H4 (cell line): ENCODE measurements around the gene CDH11. TPM values are rescaled to one million over a fixed set of nuclear protein-coding genes. Genes with fewer than 3 reads are reported as not detected.
A peak's percentile ranks its signal among the peaks of the same experiment; 100 is the strongest.

ENCODE experiments used
- DNase-seq: peaks from one replicate; pipeline ENCODE4 v3.0.0-alpha.2; 2015; ENCODE audit warnings: low spot score
- total RNA-seq: library from RNA; depleted of rRNA; stranded (reverse); fragments of >200 nt; shearing (Covaris generic); gene quantifications from 2 replicates; pipeline ENCODE4 v1.2.3, GENCODE V29; 2014

CDH11 gene
- total RNA-seq, 1 experiment from 2014 or later: 56.6 TPM

DNA sequence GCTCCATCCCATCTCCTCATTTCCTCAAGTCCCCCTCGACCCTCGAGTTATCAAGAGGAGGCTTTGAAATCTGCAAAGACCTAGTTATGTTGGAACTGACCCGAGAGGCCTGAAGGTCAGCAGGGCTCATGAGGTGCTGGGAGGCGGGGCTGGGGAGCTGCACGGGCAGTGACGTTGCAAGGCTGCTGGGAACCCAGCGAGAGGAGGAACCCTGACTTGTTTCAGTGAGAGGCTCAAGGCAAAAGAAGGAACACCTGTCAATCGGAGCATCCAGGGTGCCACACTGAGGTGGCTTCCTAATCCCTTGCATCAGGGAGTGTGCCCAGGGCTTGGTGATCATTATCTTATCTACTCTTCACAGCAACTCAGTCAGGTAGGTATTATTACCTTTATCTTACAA, 86.9 kb downstream of the CDH11 start:
- no peak for DNase-seq

DNA sequence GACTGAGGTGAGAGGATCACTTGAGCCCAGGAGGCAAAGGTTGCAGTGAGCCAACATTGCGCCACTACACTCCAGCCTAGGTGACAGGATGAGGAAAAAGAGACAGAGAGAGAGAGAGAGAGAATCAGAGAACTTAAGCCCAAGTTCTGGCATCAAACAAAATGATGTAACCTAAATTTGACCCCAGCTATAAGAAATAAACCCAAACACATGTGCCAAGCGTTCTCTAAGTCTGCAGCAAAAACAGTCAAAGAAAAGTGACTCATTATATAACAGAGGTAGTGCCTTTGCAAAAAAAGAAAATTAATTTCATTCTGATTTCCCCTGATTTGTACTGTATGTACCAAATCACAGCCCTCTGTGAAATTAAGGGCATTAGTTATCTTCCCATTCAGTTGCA, 89.5 kb downstream of the CDH11 start:
- no peak for DNase-seq

DNA sequence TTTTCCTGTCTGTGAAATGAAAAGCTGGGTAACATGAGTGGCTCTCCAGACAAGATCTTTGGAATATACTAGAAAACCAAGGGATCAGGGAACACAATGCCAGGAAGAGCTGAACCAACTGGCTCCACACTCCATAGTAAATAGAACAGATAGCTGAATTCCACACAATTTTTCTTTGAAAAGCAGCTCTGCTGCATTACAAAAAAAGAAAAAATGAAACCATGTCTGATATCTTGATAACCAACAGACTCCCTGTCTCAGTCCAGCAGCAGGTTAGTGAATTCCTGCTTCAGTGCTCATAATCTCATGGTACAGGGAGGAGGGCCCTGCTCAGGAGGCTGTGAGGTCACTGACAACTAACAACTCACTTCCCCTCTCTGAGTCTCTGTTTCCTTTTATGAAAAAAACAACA, 97.1 kb downstream of the CDH11 start:
- DNase-seq: no peak

DNA sequence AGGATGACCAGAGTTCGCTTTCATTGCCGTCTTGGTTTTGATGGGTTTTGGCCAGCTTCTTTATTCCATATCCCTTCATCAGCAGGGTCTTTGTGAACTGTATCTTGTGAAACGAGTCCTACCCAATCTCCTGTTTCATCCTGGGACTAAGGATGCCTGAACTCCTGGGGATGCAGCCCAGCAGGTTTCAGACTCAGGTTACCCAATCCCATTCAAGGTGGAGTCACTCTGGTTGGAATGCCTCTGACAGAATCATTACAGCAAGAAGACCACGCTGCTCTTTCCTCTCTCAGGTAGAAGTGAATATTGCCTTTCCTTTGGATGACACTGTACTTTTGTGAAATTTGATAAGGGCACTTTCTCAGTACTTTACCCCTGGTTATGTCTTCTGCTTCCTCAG, 98.1 kb downstream of the CDH11 start:
- DNase-seq: no peak

DNA sequence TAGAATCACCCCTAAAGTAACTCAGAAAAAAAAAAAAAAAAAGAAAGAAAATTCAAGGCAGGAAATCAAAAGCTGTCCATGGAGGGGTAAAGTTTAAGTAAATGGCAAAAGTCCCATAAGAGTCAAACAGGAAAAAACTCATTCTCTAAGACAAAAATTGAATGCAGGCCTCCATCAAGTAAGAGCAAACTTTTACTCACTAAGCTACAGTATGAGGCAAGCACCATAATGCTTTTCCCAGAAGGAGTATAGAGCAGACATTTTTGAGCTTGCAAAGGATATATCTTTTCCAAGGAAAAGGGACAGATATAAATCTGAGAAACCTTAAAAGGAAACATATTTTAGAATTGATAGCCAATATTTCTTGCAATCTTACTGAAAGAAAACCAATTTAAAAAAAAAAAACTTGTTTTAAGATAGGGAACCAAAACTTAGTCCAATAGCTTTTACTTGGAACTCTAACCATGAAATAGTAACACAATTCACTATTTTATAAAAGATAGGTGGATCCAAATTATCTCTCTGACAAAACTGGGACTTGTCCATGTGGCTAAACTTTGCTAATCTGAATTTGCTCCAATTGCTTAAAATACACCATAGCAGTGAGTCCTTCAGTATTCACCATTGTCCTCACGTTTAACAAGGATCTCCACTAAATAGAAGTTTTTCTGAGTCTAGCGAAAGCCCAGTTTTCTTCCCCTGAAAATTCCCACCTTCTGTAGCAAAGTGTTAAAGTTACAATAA, 99.8 kb downstream of the CDH11 start:
- no peak for DNase-seq

DNA sequence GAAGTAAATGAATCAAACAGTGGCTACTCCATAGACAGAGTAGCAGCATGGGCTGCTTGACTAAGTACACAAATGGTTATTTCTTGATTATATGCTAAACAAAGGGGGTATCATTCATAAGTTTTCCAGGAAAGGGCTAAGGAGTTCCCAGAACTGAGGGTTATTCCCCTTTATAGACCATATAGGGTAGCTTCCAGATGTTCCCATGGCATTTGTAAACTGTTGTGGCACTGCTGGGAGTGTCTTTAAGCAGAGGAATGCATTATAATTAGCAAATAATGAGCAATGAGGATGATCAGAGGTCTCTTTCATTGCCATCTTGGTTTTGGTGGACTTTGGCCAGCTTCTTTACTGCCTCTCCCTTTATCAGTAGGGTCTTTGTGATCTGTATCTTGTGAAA, 105.1 kb downstream of the CDH11 start:
- no peak for DNase-seq

DNA sequence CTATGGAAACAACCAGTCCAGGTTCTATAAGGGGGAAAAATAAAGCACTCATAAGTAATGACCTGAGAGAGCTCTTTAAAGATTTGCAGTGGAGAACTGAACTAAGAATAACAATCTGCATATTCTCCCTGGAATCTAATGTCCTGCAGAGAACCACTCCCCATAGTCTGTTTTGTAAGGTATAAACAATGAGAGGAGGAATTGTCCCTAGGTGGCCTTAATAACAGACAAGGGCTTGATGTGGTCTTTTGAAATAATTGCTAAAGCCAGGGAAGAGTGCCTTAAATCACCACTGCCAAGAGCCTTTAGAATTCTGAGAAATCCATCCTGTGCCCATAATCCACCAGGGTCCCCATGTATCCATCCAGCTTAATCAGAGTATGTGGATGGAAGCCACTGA, 106.3 kb downstream of the CDH11 start:
- DNase-seq: no peak

DNA sequence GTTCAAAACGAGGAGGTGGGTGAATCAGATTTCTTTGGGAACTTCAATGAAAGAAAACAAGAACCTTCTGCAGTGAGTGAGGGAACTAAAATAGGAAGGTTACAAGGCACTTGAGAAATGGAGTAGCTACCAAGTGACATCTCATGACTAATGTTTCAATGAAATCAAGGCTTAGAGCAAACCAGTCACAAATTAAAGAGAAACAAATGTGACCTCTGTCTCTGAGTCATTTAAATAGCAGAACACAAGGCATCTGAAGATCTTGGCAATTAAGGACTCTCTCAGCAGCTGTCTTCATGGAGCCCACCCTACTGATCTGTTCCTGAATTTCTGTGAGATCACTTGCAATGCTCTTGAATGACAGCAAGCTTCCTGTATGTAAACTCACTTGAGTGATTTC, 109.5 kb downstream of the CDH11 start:
- no peak for DNase-seq

DNA sequence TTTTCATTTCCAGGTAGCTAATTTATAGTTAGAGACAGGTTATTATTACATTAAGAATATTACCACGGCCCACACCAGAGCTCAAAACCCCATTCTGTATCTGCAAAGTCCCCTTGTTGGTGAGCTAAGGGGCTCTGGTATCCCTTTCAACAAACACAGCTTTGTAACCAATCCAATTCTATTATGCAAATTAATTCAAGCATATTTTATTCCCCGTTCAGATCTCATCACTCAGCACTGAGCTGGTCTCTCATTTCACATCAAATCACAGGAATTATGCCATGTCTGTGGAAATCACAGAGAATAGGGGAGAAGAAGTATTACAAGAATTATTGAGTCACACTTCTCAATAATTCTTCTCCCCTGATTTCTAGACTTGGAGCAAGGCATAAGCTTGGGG, 111.7 kb downstream of the CDH11 start:
- DNase-seq: no peak

DNA sequence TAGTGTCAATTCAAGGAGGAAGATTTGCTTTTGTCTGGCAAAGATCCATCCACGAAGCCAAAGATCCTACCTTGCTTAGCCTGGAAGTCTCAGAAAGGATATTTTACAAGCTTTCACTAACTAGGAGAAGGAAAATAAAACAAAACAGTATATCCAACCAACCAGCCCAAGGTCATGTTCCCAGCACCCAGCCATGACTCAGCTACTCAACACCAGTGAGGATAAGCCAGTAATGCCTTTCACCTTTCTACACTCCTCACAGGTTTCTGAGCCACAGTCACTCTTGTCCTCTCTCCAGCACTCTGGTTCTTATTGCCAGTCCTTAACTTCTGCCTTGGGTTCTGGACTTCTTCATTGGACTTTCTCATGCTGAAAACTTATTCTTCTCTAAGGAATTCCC, 116.2 kb downstream of the CDH11 start:
- no peak for DNase-seq

DNA sequence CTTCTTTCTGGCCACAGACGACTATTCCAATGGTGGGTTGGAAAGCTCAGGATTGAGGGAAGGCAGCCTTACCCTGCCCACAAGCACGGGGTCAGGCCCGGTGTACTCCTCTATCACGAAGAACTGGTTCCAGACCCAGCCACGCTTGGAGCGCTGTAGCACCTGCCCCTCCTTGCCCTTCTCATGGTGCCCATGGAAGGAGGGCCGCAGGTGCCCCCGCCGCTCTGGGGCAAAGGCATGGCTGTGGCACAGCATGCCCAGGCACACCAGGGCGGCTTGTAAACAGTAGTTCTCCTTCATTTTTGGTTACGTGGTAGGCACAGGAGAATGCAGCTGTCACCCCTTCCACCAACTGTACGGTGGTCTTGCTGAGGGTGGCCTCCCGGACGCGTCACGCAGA, 117.3 kb downstream of the CDH11 start:
- DNase-seq: no peak

DNA sequence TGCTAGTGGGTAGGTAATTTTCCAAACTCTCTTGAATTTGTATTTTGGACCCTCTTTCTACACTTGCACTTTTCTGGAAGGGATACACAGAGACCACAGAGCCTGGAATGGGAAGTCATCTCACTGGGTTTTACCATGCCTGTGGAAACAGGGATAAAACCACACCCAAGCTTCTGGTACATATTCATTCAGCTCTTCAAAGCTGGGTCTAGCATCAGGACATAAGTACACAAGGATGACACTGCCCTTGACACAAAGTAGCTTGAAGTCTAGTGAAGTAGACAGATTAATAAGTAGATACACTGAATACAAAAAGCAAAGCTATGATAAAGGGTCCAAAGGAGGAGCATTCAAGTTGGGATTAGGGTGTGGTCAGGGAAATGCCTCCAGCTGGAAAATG, 118.2 kb downstream of the CDH11 start:
- DNase-seq: no peak

DNA sequence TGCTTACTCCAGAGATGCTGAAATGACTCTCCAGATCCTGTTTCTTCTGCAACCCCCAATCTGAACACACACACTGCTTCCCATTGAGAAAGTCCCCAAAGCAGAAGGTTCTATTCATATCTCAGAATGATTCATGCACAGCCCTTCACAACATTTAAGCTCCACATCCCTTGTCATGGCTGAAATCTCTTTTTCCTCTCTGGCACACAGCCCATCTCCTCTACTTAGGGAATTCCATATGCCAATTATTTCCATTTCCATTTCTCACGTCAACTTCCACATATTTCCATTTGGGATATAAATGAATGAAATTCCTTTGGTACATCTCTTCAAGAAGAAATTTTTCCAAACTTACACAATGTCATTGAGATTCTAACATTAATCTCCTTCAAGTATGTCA, 119.6 kb downstream of the CDH11 start:
- no peak for DNase-seq

DNA sequence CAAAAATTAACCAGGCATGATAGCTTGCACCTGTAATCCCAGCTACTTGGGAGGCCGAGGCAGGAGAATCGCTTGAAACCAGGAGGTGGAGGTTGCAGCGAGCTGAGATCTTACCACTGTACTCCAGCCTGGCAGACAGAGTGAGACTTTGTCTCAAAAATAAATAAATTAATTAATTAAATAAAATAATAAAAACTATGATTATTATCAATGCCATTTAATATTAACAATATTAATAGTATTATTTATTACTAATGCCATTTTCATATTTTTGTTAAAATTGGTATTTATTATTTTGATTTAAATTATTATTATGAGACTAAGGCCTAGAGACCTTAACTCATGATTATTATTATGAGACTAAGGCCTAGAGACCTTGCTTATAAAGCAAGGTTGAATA, 121.2 kb downstream of the CDH11 start:
- no peak for DNase-seq

DNA sequence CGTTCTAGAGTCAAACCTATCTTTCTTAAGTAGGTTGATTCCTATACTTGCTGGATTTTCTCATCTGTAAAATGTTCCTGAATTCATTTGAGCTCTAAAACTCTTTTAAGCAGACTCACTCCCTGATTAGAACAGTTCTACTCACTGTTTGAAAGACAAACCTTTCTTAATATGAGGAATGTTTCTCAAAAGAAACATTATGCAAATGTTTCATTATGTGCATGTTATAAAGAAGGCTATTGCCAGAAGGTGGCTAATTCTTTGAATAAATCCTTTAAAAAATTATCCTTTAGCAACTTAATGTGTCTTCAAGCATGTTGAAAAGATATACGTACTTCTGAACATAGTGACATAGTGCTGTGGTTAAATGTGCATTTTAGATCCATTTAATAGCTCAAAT, 124.1 kb downstream of the CDH11 start:
- no peak for DNase-seq

DNA sequence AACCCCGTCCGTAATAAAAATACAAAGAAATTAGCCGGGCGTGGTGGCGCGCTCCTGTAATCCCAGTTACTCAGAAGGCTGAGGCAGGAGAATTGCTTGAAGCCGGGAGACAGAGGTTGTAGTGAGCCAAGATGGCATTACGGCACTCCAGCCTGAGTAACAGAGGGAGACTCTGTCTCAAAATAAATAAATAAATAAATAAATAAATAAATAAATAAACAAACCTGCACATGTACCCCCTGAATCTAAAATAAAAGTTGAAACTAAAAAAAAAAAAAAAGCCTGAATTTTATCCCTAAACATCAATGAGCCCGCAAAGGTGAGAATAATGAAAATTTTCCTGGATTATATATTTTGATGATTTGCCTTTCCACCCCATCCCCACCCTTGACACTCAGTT, 124.7 kb downstream of the CDH11 start:
- DNase-seq: no peak

DNA sequence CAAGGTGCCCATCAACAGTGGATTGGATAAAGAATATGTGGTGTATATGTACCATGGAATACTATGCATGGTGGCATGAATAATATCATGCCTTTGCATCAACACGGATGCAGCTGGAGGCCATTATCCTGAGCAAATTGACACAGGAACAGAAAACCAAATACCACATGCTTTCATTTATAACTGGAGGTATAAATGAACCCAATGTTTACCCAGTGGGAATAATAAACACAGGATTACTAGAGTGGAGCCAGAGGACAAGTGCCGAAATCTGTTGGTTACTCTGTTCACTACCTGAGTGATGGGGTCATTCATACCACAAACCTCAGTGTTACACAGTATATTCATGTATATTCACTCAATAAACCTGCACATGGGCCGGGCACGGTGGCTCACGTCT, 125.2 kb downstream of the CDH11 start:
- DNase-seq: no peak

DNA sequence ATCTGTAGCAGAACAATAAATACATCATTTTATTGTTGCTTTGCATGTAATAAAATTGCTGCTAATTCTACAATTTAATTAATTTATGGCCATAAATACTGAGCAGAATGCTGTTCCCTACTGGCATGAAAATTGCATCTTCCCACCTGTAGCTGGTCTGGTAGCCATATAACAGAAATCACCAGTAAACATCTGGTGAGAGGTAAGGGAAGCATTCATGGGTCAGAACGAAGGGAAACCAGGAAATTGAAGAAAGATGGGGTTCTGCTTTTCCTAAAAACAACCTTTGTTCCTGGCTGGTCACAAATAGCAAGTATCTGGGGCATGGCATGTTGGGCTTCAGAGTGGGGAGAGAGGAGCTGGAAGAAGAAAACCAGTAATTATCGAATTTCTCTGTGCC, 128.4 kb downstream of the CDH11 start:
- no peak for DNase-seq

DNA sequence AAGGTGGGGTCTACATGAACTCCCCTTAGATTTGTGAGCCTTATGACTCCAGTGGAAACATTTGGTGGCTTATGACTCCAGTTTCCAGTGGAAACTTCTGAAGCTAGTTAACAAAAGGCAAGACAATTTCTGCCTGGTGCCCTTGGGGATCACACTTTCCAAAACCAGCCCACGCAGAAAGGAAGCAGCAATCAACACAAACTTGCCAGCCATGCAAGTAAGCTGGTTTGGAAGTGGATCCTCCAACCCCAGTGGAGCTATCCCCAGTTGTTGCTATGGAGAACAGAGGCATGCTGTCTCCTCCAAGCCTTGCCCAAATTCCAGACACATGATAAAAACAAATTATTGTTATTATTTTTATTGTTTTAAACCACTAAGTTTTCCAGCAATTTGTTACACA, 130.9 kb downstream of the CDH11 start:
- DNase-seq: no peak

DNA sequence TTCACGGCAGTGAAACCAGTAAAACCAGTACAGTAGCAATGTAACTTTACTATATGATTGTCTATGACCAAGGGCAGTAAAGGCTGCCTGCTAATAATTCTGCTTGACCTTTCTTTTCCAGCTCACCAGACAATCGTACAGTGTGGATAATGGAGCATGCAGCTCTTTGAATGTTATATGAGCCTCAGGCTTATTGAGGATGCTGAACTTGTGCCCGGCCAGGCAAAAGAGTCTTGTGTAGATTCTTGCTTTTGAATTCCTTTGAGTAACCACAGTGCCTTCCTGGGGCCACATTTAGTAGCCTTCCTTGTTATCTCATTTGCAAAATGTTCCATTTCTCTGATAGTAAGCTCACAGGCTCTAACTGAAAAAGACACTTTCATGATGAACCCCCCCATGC, 131.8 kb downstream of the CDH11 start:
- no peak for DNase-seq

DNA sequence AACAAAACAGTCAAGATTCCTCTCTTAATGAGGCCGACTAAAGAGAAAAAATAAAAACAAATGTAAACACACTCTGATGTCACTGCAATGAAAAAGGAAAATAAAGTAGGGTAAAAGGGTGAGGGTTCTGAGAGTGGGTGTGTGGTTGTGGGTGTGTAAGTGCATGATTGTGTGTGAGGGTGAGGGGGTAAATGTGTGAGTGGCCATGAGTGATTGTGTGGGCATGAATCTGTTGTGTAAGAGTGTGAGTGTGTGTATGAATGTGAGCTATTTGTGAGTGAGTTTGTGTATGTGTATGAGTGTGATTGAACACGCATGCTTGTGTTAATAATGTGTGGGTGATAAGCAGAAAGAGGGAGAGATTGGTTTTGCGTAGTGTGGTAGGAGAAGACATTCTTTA, 132.8 kb downstream of the CDH11 start:
- DNase-seq: no peak

DNA sequence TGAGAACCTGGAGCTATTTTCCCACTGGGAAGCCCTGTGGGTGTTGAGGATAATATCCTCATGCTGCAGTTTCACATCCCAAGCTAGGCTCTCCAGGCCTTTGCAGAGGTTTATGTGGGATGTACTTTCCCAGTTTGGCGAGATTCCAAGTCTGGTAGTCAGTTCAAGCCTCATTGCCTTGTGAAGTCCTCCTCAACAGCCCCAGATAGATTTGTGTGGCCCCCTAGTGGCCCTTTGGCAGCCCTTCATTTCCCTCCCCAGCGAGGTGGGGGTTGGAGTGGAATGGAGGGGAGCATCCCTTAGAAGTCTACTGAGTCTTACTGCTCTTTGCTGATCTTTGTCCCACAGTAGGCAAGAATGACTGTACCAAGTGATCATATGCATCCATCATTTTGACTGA, 137.9 kb downstream of the CDH11 start:
- DNase-seq: peak; percentile 85

DNA sequence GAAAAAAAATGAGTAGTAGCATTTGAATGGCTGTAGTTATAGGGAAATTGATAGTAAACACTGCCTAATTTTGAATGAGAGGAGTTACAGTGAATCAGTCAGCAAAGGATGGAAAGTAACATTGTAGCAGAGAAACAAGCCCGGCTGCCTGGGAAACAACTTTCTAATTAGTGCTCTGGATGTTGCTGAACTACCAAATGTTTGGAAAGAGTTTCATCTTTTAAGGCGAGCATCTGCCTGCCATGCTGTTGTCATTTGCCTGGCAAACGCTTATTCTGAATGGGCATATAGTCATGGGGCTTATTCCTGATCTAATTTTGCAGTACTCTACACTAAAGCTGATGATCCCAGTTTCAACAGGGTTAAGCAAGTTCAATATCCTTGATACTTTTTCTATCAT, 138.6 kb downstream of the CDH11 start:
- no peak for DNase-seq

DNA sequence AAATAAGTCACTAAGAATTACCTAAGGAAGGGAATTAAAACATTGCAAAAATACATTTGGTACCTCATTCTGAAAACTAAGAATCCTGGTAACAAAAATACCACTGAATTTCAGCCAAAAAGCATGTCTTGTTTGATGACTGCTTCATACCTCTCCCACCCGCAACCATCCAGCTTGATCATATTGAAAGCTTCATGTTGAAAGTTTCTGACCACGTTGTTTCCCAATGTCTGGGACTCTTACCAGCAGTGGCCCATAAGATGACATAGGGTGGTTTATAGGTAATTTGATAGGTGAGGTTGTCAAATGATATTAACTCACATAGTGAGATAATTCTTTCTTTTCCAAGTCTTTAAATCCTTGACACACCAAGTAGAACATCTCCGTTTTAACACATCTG, 139.3 kb downstream of the CDH11 start:
- no peak for DNase-seq
